BLaER1 (cell line): ENCODE results near the gene GGACT.
"Not testable (repeated sequence)": the region's sequence is repeated elsewhere in the genome, so short reads cannot be mapped to it uniquely, and the experiment has no call there.

ENCODE experiments used
- H3K27ac ChIP-seq: shearing (Covaris generic); formaldehyde crosslinking; 2 replicates; pipeline ENCODE4 v1.8.1; 2022
- H3K27me3 ChIP-seq: shearing (Covaris generic); formaldehyde crosslinking; 2 replicates; pipeline ENCODE4 v1.8.1; 2022
- H3K36me3 ChIP-seq: shearing (Covaris generic); formaldehyde crosslinking; 2 replicates; pipeline ENCODE4 v1.8.1; 2022
- H3K4me1 ChIP-seq: shearing (Covaris generic); formaldehyde crosslinking; 2 replicates; pipeline ENCODE4 v1.8.1; 2022
- H3K4me2 ChIP-seq: shearing (Covaris generic); formaldehyde crosslinking; 2 replicates; pipeline ENCODE4 v1.8.1; 2022
- H3K4me3 ChIP-seq: shearing (Covaris generic); formaldehyde crosslinking; 2 replicates; pipeline ENCODE4 v1.8.1; 2022
- H3K9ac ChIP-seq: shearing (Covaris generic); formaldehyde crosslinking; 2 replicates; pipeline ENCODE4 v1.8.1; 2022
- H3K9me3 ChIP-seq: shearing (Covaris generic); formaldehyde crosslinking; 2 replicates; pipeline ENCODE4 v1.8.1; 2022
- H4K20me1 ChIP-seq: shearing (Covaris generic); formaldehyde crosslinking; 2 replicates; pipeline ENCODE4 v1.8.1; 2022
- Cebpa-rat ChIP-seq: shearing (Covaris generic); IDR thresholded peaks from 2 replicates; pipeline ENCODE4 v1.8.1; 2022

The GGACT gene

GRCh38 chr13:100620792-100621191, 32.2 kb upstream of the GGACT start:
- Histone ChIP-seq H3K9me3 (peaks cover 63% of the 10 kb centered on the region), H3K9ac (no peak overlapping the region), H3K27me3 (no peaks in the 10 kb centered on the region), H3K4me2 (no peak overlapping the region), H3K4me3 (no peak overlapping the region), H4K20me1 (no peaks in the 10 kb centered on the region), H3K27ac (no peak overlapping the region), H3K36me3 (peaks cover 73% of the 10 kb centered on the region), H3K4me1 (no peaks in the 10 kb centered on the region)
- TF ChIP-seq Cebpa-rat: no peak

GRCh38 chr13:100619940-100620339, 31.4 kb upstream of the GGACT start:
- no peak overlapping the region for H3K9ac ChIP-seq
- H4K20me1 ChIP-seq: no peaks in the 10 kb centered on the region
- TF ChIP-seq Cebpa-rat: no peak
- no peak overlapping the region for H3K4me2 ChIP-seq
- H3K36me3 ChIP-seq: peaks cover 64% of the 10 kb centered on the region
- H3K4me3 ChIP-seq: no peak overlapping the region
- no peaks in the 10 kb centered on the region for H3K27me3 ChIP-seq
- H3K4me1 ChIP-seq: no peaks in the 10 kb centered on the region
- no peak overlapping the region for H3K27ac ChIP-seq
- H3K9me3 ChIP-seq: peaks cover 63% of the 10 kb centered on the region

- not testable (repeated sequence) for H4K20me1 ChIP-seq, H3K4me2 ChIP-seq, H3K4me3 ChIP-seq, H3K27ac ChIP-seq, H3K9ac ChIP-seq, H3K4me1 ChIP-seq, H3K27me3 ChIP-seq
- peaks cover 57% of the 10 kb centered on the region for H3K9me3 ChIP-seq
- H3K36me3 ChIP-seq: peaks cover 55% of the 10 kb centered on the region
Observed at GRCh38 chr13:100618897-100619296, 30.3 kb upstream of the GGACT start.

GRCh38 chr13:100613031-100613430, 24.4 kb upstream of the GGACT start:
- peaks cover 39% of the 10 kb centered on the region for H3K36me3 ChIP-seq
- peaks cover 11% of the 10 kb centered on the region for H3K9me3 ChIP-seq
- no peak overlapping the region for H3K27ac ChIP-seq
- H3K4me3 ChIP-seq: no peak overlapping the region
- peaks cover 11% of the 10 kb centered on the region for H3K4me1 ChIP-seq
- no peak for TF ChIP-seq Cebpa-rat
- H4K20me1 ChIP-seq: no peaks in the 10 kb centered on the region
- H3K4me2 ChIP-seq: no peak overlapping the region
- H3K27me3 ChIP-seq: no peaks in the 10 kb centered on the region
- no peak overlapping the region for H3K9ac ChIP-seq

- no peaks in the 10 kb centered on the region for H3K9me3 ChIP-seq
- no peak overlapping the region for H3K4me3 ChIP-seq
- H3K27ac ChIP-seq: no peak overlapping the region
- H3K27me3 ChIP-seq: no peaks in the 10 kb centered on the region
- no peak for TF ChIP-seq Cebpa-rat
- H4K20me1 ChIP-seq: no peaks in the 10 kb centered on the region
- H3K9ac ChIP-seq: no peak overlapping the region
- peaks cover 47% of the 10 kb centered on the region for H3K36me3 ChIP-seq
- H3K4me1 ChIP-seq: peaks cover 11% of the 10 kb centered on the region
- H3K4me2 ChIP-seq: no peak overlapping the region
Observed at GRCh38 chr13:100611678-100612492, 23.3 kb upstream of the GGACT start.

GRCh38 chr13:100610391-100611347, 22.1 kb upstream of the GGACT start:
- Histone ChIP-seq H3K27me3 (no peaks in the 10 kb centered on the region), H3K4me1 (peaks cover 11% of the 10 kb centered on the region), H3K27ac (no peak overlapping the region), H4K20me1 (no peaks in the 10 kb centered on the region), H3K36me3 (peaks cover 59% of the 10 kb centered on the region), H3K9me3 (no peaks in the 10 kb centered on the region), H3K9ac (no peak overlapping the region), H3K4me3 (no peak overlapping the region), H3K4me2 (peak overlapping the region; percentile 7; the same call in 1 of the 2 replicates)
- no peak for TF ChIP-seq Cebpa-rat

- H3K4me3 ChIP-seq: no peak overlapping the region
- no peak for TF ChIP-seq Cebpa-rat
- no peak overlapping the region for H3K4me2 ChIP-seq
- H3K9me3 ChIP-seq: no peaks in the 10 kb centered on the region
- H4K20me1 ChIP-seq: no peaks in the 10 kb centered on the region
- no peak overlapping the region for H3K9ac ChIP-seq
- H3K27me3 ChIP-seq: no peaks in the 10 kb centered on the region
- H3K36me3 ChIP-seq: peaks cover 68% of the 10 kb centered on the region
- peaks cover 11% of the 10 kb centered on the region for H3K4me1 ChIP-seq
- H3K27ac ChIP-seq: no peak overlapping the region
Observed at GRCh38 chr13:100608906-100609305, 20.3 kb upstream of the GGACT start.

GRCh38 chr13:100608489-100608888, 19.9 kb upstream of the GGACT start:
- no peak overlapping the region for H3K4me2 ChIP-seq
- TF ChIP-seq Cebpa-rat: no peak
- no peaks in the 10 kb centered on the region for H4K20me1 ChIP-seq

GRCh38 chr13:100604918-100605710, 16.5 kb upstream of the GGACT start:
- no peaks in the 10 kb centered on the region for H4K20me1 ChIP-seq
- peaks cover 57% of the 10 kb centered on the region for H3K36me3 ChIP-seq
- H3K27me3 ChIP-seq: no peaks in the 10 kb centered on the region
- H3K9ac ChIP-seq: no peak overlapping the region
- H3K27ac ChIP-seq: no peak overlapping the region
- H3K4me1 ChIP-seq: peaks cover 4% of the 10 kb centered on the region
- H3K9me3 ChIP-seq: no peaks in the 10 kb centered on the region
- no peak overlapping the region for H3K4me3 ChIP-seq
- no peak for TF ChIP-seq Cebpa-rat
- no peak overlapping the region for H3K4me2 ChIP-seq

More at GRCh38 chr13:100608489-100608888, 19.9 kb upstream of the GGACT start:
- Histone ChIP-seq H3K4me1 (peaks cover 11% of the 10 kb centered on the region), H3K36me3 (peaks cover 68% of the 10 kb centered on the region), H3K9ac (no peak overlapping the region), H3K4me3 (no peak overlapping the region), H3K9me3 (no peaks in the 10 kb centered on the region), H3K27ac (no peak overlapping the region), H3K27me3 (no peaks in the 10 kb centered on the region)
